Fibroblast of mammary gland (primary cell): ENCODE results near the gene HMGXB3.

Experiments used
- DNase-seq: peaks from one replicate; pipeline ENCODE4 v3.0.0-alpha.2; 2010; ENCODE audit warnings: low read depth
- H3K4me3 ChIP-seq: 2 replicates; pipeline ENCODE4 v1.5.1; 2011; ENCODE audit warnings: low read depth, mild to moderate bottlenecking, low read length, moderate library complexity; ENCODE audit not compliant: control insufficient read depth
- TF ChIP-seq, protein P1 (sequence below): conservative IDR thresholded peaks from 2 replicates; pipeline ENCODE4 v1.5.1; 2011; ENCODE audit warnings: low read depth, low read length, inconsistent platforms; ENCODE audit not compliant: control insufficient read depth, insufficient read depth

The HMGXB3 gene

GRCh38 chr5:150066901-150067396, 66.4 kb downstream of the HMGXB3 start:
- DNase-seq = peak; percentile 85
- TF ChIP-seq, protein P1, sequence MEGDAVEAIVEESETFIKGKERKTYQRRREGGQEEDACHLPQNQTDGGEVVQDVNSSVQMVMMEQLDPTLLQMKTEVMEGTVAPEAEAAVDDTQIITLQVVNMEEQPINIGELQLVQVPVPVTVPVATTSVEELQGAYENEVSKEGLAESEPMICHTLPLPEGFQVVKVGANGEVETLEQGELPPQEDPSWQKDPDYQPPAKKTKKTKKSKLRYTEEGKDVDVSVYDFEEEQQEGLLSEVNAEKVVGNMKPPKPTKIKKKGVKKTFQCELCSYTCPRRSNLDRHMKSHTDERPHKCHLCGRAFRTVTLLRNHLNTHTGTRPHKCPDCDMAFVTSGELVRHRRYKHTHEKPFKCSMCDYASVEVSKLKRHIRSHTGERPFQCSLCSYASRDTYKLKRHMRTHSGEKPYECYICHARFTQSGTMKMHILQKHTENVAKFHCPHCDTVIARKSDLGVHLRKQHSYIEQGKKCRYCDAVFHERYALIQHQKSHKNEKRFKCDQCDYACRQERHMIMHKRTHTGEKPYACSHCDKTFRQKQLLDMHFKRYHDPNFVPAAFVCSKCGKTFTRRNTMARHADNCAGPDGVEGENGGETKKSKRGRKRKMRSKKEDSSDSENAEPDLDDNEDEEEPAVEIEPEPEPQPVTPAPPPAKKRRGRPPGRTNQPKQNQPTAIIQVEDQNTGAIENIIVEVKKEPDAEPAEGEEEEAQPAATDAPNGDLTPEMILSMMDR = no peak
- no peak overlapping the region for H3K4me3 ChIP-seq

DNA sequence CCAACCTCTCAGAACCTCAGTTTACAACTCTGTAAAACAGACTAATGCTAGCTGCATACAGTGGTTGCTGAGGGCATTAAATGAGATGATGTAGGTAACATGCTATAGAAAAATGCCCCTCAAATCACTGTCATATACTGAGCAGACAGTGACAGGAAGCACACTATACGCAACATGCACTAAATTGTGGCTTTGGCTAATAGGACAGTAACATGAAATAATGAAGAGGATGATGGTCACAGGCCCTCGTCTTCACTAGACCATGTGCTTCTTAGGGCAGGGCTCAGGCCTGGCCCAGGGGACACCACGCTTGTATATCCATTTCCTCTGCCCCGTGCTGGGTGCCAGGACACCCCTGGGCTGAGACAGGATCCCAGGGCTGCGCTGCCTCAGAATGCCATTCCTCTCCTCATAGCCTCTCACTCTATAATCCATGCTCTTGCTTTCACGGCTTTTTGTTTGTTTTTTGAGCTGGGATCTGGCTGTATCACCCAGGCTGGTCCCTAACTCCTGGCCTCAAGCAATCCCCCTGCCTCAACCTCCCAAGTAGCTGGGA, 66.9 kb downstream of the HMGXB3 start:
- no peak overlapping the region for H3K4me3 ChIP-seq
- DNase-seq = no peak
- TF ChIP-seq, protein P1 = no peak

- TF ChIP-seq, protein P1 = no peak
- no peak overlapping the region for H3K4me3 ChIP-seq
- DNase-seq = no peak
Measured at GRCh38 chr5:150068071-150068470, 67.5 kb downstream of the HMGXB3 start.

- no peak overlapping the region for H3K4me3 ChIP-seq
- DNase-seq = no peak
- TF ChIP-seq, protein P1 = no peak
Measured at GRCh38 chr5:150068472-150068871, 67.9 kb downstream of the HMGXB3 start.

- no peak for DNase-seq
- no peak overlapping the region for H3K4me3 ChIP-seq
- TF ChIP-seq, protein P1 = no peak
Measured at GRCh38 chr5:150068961-150069645, 68.6 kb downstream of the HMGXB3 start.

GRCh38 chr5:150069672-150070627, 69.4 kb downstream of the HMGXB3 start:
- H3K4me3 ChIP-seq = no peak overlapping the region
- no peak for DNase-seq
- TF ChIP-seq, protein P1 = no peak
